ENCODE measurements around the gene AXIN2. TPM values are rescaled to one million over a fixed set of nuclear protein-coding genes. Genes with fewer than 3 reads are reported as not detected.
"Not testable (repeated sequence)": the region's sequence is repeated elsewhere in the genome, so short reads cannot be mapped to it uniquely, and the experiment has no call there.

The AXIN2 gene
- total RNA-seq, 1 donor, result 8.0 TPM

DNA sequence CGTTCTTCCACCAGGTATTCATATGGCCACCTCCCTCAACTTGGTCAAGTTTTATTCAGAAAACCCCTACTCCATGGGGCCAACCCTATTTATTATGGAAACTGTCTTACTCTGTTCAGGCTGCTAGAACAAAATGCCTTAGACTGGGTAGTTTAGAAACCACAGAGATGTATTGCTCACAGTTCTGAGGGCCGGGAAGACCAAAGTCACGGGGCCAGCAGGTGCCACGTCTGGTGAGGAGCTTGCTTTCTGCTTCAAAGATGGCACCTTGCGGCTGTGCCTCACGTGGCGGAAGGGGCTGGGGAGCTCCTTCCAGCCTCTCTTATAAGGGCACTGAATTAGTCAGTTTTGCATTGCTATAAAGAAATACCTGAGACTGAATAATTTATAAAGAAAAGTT, 74.3 kb downstream of the AXIN2 start:
- DNase-seq (ENCODE audit: low read depth), result no peak
- no peak overlapping the region for H3K4me3 ChIP-seq (ENCODE audit: low read depth, low read length)
- TF ChIP-seq, protein P1, sequence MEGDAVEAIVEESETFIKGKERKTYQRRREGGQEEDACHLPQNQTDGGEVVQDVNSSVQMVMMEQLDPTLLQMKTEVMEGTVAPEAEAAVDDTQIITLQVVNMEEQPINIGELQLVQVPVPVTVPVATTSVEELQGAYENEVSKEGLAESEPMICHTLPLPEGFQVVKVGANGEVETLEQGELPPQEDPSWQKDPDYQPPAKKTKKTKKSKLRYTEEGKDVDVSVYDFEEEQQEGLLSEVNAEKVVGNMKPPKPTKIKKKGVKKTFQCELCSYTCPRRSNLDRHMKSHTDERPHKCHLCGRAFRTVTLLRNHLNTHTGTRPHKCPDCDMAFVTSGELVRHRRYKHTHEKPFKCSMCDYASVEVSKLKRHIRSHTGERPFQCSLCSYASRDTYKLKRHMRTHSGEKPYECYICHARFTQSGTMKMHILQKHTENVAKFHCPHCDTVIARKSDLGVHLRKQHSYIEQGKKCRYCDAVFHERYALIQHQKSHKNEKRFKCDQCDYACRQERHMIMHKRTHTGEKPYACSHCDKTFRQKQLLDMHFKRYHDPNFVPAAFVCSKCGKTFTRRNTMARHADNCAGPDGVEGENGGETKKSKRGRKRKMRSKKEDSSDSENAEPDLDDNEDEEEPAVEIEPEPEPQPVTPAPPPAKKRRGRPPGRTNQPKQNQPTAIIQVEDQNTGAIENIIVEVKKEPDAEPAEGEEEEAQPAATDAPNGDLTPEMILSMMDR (IDR thresholded peaks at IDR 0.05; ENCODE audit: insufficient read depth, low read length), result no peak

DNA sequence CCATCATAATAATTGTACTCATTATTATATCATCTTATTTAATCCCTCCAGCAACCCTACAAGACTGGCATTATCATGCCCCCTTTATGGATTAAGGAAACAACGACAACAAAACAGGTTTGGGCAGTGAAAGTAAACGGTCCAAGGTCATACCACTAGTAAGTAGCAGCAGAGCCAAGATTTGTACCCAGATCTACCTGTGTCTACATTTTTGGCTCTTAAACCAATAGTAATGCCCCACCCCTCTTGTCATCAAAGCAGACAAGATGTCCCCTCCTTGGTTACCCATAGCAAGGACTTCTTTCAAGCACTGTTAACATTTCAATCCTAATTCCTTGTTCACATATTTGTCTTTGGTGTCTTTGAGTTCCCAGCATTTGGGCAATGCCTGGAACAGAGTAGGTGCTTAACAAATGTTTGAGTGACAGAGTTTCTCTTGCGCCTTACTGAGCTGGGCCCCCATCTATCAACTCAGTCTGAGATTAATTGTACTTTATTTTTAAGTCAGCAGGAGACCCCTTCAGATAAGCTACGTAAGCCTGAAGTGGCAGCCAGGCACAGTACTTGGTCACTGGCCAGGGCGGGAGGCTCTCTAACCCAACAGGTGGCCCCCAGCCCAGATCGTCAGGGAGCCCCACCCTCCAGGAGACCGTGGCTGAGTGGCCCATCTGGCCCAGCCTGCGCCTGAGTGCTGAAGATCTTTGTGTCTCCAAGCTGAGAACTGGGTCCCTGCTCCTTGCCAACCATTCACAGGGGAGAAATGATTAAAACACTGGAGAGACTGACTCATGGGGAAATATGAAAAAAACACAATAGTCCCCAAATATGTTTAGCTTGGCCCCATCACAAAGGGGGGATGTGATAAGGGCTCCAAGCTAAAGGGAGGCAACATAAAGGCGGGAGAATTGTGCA, 75.8 kb downstream of the AXIN2 start:
- no peak overlapping the region for H3K4me3 ChIP-seq (ENCODE audit: low read depth, low read length)

DNA sequence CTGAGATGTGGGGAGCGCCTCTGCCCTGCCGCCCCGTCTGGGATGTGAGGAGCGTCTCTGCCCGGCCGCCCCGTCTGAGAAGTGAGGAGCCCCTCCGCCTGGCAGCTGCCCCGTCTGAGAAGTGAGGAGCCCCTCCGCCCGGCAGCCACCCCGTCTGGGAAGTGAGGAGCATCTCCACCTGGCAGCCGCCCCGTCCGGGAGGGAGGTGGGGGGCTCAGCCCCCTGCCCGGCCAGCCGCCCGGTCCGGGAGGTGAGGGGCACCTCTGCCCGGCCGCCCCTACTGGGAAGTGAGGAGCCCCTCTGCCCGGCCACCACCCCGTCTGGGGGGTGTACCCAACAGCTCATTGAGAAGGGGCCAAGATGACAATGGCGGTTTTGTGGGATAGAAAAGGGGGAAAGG, 77.0 kb downstream of the AXIN2 start:
- not testable (repeated sequence) for DNase-seq (ENCODE audit: low read depth); H3K4me3 ChIP-seq (ENCODE audit: low read depth, low read length)

More for the DNA sequence above, 75.8 kb downstream of the AXIN2 start:
- TF ChIP-seq, protein P1 (IDR thresholded peaks at IDR 0.05; ENCODE audit: insufficient read depth, low read length), result no peak
- DNase-seq (ENCODE audit: low read depth), result peak; percentile 96

DNA sequence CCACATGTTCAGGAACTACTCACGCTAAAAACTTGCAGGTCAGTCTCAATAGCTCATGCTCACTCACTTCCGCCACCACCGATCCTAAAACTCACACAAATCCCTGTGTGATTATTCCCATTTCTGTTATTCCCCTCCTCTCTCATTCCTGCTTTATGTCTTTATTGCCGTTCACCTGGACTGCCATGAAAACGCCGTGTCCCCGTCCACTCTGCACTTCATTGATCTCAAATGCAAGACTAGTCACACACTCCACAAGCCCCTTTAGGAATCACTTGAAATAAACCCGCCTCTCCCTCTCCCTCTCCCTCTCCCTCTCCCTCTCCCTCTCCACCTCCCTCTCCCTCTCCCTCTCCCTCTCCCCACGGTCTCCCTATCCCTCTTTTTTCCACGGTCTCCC, 78.0 kb downstream of the AXIN2 start:
- TF ChIP-seq, protein P1 (IDR thresholded peaks at IDR 0.05; ENCODE audit: insufficient read depth, low read length), result no peak
- H3K4me3 ChIP-seq (ENCODE audit: low read depth, low read length), result no peak overlapping the region
- no peak for DNase-seq (ENCODE audit: low read depth)

DNA sequence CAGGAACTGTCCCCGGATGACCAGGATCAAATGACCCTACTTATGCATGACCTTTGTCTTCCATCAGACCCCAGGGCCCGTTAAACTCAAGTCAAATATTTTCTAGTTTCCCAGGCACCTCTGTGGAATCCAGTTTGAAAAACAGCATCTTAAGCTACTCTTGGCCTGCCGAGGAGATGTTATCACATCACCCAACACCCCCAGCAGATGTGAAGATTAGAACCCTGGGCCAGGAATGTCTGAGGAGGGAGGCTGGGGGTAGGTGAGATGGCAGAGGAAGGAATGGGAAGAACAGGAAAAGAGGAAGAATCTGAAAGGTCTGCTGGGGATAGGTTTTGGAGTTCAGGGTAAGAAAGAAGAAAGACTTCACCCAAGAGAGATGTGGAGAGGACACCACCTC, 79.2 kb downstream of the AXIN2 start:
- DNase-seq (ENCODE audit: low read depth), result no peak
- TF ChIP-seq, protein P1 (IDR thresholded peaks at IDR 0.05; ENCODE audit: insufficient read depth, low read length), result no peak
- no peak overlapping the region for H3K4me3 ChIP-seq (ENCODE audit: low read depth, low read length)

DNA sequence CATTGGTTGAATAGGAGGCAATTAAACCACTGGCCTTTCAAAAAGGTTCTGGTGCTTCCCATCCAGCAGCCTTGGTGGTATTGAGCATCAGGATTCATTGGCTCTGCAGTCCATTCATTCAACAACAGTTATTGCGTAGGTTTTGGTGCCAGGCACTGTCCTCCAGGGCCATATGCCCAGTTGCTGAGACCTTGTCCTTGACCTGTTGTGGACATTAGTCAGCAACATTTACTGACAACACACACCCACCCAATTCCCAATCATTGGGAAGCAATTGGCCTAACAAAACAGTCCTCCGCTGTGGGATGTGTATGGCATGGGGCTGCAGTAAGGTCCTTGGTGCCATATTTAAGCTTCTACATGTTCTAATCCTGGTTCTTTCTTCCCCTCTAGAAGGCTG, 82.2 kb downstream of the AXIN2 start:
- DNase-seq (ENCODE audit: low read depth), result no peak
- TF ChIP-seq, protein P1 (IDR thresholded peaks at IDR 0.05; ENCODE audit: insufficient read depth, low read length), result no peak
- H3K4me3 ChIP-seq (ENCODE audit: low read depth, low read length), result no peak overlapping the region

All from fibroblast of the aortic adventitia (primary cell).